ENCODE measurements around the gene RB1.

DNA sequence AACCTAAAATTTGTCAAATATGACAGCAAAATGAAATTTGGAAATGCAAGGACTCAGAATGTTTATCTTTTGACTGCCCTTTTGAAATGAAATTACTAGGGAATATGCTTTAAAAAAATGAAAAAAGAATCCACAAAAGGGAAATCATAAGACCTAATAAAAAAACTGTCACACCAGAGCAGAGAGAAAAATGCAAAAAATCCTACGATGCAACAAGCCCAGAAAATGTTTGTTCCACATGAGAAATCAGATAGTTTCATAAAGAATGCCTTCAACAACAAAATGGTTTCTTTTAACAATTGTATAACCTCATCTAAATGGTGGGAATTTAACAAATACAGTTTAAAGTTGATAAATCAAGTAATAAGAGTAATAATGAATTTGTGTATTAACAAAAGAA lies 101.4 kb downstream of the RB1 start:
- no peak for TF ChIP-seq POLR2A (IDR thresholded peaks at IDR 0.05)
- TF ChIP-seq, protein P1, sequence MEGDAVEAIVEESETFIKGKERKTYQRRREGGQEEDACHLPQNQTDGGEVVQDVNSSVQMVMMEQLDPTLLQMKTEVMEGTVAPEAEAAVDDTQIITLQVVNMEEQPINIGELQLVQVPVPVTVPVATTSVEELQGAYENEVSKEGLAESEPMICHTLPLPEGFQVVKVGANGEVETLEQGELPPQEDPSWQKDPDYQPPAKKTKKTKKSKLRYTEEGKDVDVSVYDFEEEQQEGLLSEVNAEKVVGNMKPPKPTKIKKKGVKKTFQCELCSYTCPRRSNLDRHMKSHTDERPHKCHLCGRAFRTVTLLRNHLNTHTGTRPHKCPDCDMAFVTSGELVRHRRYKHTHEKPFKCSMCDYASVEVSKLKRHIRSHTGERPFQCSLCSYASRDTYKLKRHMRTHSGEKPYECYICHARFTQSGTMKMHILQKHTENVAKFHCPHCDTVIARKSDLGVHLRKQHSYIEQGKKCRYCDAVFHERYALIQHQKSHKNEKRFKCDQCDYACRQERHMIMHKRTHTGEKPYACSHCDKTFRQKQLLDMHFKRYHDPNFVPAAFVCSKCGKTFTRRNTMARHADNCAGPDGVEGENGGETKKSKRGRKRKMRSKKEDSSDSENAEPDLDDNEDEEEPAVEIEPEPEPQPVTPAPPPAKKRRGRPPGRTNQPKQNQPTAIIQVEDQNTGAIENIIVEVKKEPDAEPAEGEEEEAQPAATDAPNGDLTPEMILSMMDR (IDR thresholded peaks at IDR 0.05), result no peak
